Activated naive CD8-positive, alpha-beta T cell treated with anti-CD3 and anti-CD28 coated beads, Interleukin-2, amount 50 U/mL, for 16 hours (primary cell): ENCODE data around the gene IZUMO1.
"Not testable (repeated sequence)": the region's sequence is repeated elsewhere in the genome, so short reads cannot be mapped to it uniquely, and the experiment has no call there.

Experiments used
- DNase-seq: peaks from one replicate; pipeline ENCODE4 v3.0.0-alpha.2; 2020; ENCODE audit warnings: low read depth, low spot score

IZUMO1 gene

GRCh38 chr19:48738557-48739403 is 7.9 kb downstream of the IZUMO1 start:
- DNase-seq: peak; percentile 85

GRCh38 chr19:48737360-48737998 is 9.2 kb downstream of the IZUMO1 start:
- no peak for DNase-seq

GRCh38 chr19:48735031-48735615 is 11.6 kb downstream of the IZUMO1 start:
- no peak for DNase-seq

- no peak for DNase-seq
These were observed 12.1 kb downstream of the IZUMO1 start for GRCh38 chr19:48734625-48735024.

GRCh38 chr19:48731452-48731851 is 15.3 kb downstream of the IZUMO1 start:
- no peak for DNase-seq

- DNase-seq: no peak
These were observed 17.6 kb downstream of the IZUMO1 start for GRCh38 chr19:48728911-48729664.

- no peak for DNase-seq
These were observed 20.2 kb downstream of the IZUMO1 start for GRCh38 chr19:48726556-48726955.

- DNase-seq: no peak
These were observed 21.6 kb downstream of the IZUMO1 start for GRCh38 chr19:48724796-48725753.

- DNase-seq: no peak
These were observed 24.5 kb downstream of the IZUMO1 start for GRCh38 chr19:48722196-48722708.

- DNase-seq: peak; percentile 85
These were observed 26.0 kb downstream of the IZUMO1 start for GRCh38 chr19:48720613-48721296.

- no peak for DNase-seq
These were observed 26.5 kb downstream of the IZUMO1 start for GRCh38 chr19:48720251-48720612.

- no peak for DNase-seq
These were observed 27.2 kb downstream of the IZUMO1 start, which contains the start of gene MAMSTR for GRCh38 chr19:48719263-48720171. Gene MAMSTR (minus strand): TSS chr19:48719725. CDS start chr19:48719031, 694 bp downstream.

- no peak for DNase-seq
These were observed 27.9 kb downstream of the IZUMO1 start for GRCh38 chr19:48718711-48719231.

GRCh38 chr19:48718106-48718505 is 28.6 kb downstream of the IZUMO1 start:
- not testable (repeated sequence) for DNase-seq

- DNase-seq: no peak
These were observed 30.0 kb downstream of the IZUMO1 start for GRCh38 chr19:48716562-48717291.

GRCh38 chr19:48715681-48716171 is 31.0 kb downstream of the IZUMO1 start:
- no peak for DNase-seq

GRCh38 chr19:48714759-48715675 is 31.7 kb downstream of the IZUMO1 start:
- DNase-seq: no peak
